C4-2B (cell line): ENCODE measurements around the gene DLG1.
"Not testable (repeated sequence)": the region's sequence is repeated elsewhere in the genome, so short reads cannot be mapped to it uniquely, and the experiment has no call there.

Experiments
- H3K27ac ChIP-seq: fragments of 450-650 bp; 2 replicates; pipeline ENCODE4 v1.5.1; 2017
- ZFX ChIP-seq: fragments of 450-650 bp; IDR thresholded peaks from 2 replicates; pipeline ENCODE4 v1.6.1; 2017
- TF ChIP-seq, protein P1 (sequence below): fragments of 450-650 bp; conservative IDR thresholded peaks from 2 replicates; pipeline ENCODE4 v1.5.1; 2017; ENCODE audit warnings: mild to moderate bottlenecking

DLG1 gene

GRCh38 chr3:197197334-197197733 lies 101.1 kb downstream of the DLG1 start:
- TF ChIP-seq ZFX = no peak
- TF ChIP-seq, protein P1, sequence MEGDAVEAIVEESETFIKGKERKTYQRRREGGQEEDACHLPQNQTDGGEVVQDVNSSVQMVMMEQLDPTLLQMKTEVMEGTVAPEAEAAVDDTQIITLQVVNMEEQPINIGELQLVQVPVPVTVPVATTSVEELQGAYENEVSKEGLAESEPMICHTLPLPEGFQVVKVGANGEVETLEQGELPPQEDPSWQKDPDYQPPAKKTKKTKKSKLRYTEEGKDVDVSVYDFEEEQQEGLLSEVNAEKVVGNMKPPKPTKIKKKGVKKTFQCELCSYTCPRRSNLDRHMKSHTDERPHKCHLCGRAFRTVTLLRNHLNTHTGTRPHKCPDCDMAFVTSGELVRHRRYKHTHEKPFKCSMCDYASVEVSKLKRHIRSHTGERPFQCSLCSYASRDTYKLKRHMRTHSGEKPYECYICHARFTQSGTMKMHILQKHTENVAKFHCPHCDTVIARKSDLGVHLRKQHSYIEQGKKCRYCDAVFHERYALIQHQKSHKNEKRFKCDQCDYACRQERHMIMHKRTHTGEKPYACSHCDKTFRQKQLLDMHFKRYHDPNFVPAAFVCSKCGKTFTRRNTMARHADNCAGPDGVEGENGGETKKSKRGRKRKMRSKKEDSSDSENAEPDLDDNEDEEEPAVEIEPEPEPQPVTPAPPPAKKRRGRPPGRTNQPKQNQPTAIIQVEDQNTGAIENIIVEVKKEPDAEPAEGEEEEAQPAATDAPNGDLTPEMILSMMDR = no peak
- H3K27ac ChIP-seq = no peak overlapping the region

DNA sequence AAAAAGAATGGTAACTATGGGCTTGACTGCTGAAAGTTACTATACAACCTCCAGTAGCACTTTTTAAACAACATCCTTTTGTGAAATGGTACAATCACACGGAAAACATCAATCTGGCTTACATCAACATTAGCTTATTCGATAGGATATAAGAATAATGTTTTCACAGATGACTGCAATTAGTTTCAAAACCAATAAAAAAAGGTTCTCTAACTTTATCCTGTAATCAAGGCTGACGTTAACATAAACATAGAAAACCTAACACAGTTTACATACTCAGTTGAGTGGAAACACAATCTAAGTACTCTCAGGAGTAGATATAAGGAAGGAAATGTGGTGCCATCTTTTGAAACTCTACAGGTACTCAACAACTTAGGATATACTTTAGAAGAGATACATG lies 102.2 kb downstream of the DLG1 start:
- TF ChIP-seq ZFX = no peak
- TF ChIP-seq, protein P1 = no peak
- H3K27ac ChIP-seq = no peak overlapping the region

GRCh38 chr3:197195326-197195725 lies 103.1 kb downstream of the DLG1 start:
- TF ChIP-seq ZFX = no peak
- TF ChIP-seq, protein P1 = no peak
- no peak overlapping the region for H3K27ac ChIP-seq

GRCh38 chr3:197193759-197194158 lies 104.7 kb downstream of the DLG1 start:
- not testable (repeated sequence) for H3K27ac ChIP-seq

DNA sequence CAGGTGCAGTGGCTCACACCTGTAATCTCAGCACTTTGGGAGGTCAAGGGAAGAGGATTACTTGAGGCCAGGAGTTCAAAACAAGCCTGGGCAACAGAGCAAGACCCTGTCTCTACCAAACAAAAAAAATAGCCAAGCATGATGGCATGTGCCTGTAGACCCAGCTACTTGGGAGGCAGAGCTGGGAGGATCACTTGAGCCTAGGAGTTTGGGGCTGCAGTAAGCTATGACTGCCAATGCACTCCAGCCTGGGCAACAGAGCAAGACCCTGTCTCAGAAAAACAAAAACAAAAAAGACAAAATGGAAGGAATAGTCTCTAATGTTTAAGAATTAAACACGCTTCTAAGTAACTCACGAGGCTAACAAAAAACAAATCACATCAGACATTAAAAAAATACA lies 106.5 kb downstream of the DLG1 start:
- no peak overlapping the region for H3K27ac ChIP-seq
- TF ChIP-seq ZFX = no peak
- TF ChIP-seq, protein P1 = no peak

DNA sequence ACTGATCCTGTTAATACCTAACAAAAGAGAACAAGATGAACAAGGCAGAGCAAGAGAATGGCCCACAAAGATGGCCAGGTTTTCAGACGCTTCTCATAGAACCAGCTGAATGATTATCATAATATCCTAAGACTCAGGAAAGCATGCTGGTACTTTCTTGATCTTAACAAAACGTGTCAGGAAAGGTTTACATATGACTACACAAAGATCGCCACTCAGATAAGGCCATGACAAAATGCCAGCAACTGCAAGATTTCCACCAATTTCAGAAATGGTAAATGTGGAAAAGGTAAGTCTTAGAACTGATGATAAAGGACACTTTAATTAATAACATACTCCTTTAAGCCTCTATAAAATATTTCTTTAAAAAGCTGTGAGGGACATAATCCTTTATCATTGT lies 108.8 kb downstream of the DLG1 start:
- H3K27ac ChIP-seq = no peak overlapping the region
- TF ChIP-seq, protein P1 = no peak
- no peak for TF ChIP-seq ZFX

GRCh38 chr3:197188963-197189362 lies 109.4 kb downstream of the DLG1 start:
- H3K27ac ChIP-seq = no peak overlapping the region
- TF ChIP-seq, protein P1 = no peak
- TF ChIP-seq ZFX = no peak

DNA sequence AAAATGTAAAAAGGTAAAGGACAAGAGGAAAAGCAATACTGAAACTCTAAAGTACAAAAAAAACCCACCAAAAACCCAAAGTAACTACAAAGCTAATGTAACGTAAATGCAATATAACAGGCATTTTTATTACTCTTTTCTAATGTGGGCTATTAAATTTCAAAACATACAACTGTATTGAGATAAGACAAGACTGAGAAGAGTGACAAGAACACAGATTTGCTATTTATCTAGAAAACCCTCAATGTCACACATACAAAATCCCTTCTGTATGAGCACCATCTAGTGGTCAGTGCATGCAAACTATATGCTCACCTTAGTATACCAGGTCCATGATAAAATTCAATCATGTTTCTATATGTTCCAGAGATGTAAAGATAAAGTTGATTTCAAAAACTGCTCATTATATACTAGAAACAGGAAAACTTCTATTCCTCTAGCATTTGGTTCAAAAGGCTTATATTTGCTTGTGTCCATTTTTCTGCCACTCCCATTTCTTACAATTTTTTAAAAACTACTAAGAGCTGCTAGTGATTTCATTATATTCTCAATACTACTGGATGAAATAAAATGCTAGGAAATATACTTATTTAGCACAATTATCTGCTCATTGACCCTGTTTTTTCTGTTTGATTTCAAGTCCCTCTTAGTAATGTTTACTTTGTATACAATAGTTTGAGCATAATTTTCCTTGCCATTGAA lies 111.4 kb downstream of the DLG1 start:
- TF ChIP-seq, protein P1 = peak; percentile 97
- TF ChIP-seq ZFX = no peak
- no peak overlapping the region for H3K27ac ChIP-seq
